ENCODE measurements around the gene NEO1. TPM values are rescaled to one million over a fixed set of nuclear protein-coding genes. Genes with fewer than 3 reads are reported as not detected.

The NEO1 gene
- total and polyA plus RNA-seq, 4 donors: 1.6 to 9.9 (median 5.8) TPM

GRCh38 chr15:73048624-73049295 is 3.5 kb upstream of the NEO1 start:
- Histone ChIP-seq H3K4me1 (ENCODE audit: control insufficient read depth in 4 of 4, insufficient read depth in 4 of 4, low read length in 3 of 4) (peaks cover 0 to 14% (median 1%) of the 10 kb centered on the region in 4 donors), H3K27me3 (ENCODE audit: control insufficient read depth in 4 of 4, insufficient read depth in 4 of 4, low read length in 3 of 4) (no peaks in the 10 kb centered on the region), H3K36me3 (ENCODE audit: control insufficient read depth in 4 of 4, insufficient read depth in 3 of 4, low read depth in 1 of 4, low read length in 3 of 4) (no peaks in the 10 kb centered on the region), H3K9me3 (ENCODE audit: control insufficient read depth in 4 of 4, low read length in 3 of 4) (no peaks in the 10 kb centered on the region), H3K9ac (ENCODE audit: low read depth in 1 of 2, low read length in 2 of 2) (no peak overlapping the region), H3K4me3 (ENCODE audit: low read depth in 1 of 3, low read length in 3 of 3) (no peak overlapping the region), H3K27ac (ENCODE audit: low read depth in 1 of 2, low read length in 2 of 2) (no peak overlapping the region)
- no peak for DNase-seq (ENCODE audit: low spot score)
- WGBS: 48% methylated on average over 3 of the region's 3 CpGs
- TF ChIP-seq, protein P1, sequence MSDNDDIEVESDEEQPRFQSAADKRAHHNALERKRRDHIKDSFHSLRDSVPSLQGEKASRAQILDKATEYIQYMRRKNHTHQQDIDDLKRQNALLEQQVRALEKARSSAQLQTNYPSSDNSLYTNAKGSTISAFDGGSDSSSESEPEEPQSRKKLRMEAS (IDR thresholded peaks at IDR 0.05): no peak
- TF ChIP-seq NR2F2 (IDR thresholded peaks at IDR 0.05) (no peak), RXRA (IDR thresholded peaks at IDR 0.05) (no peak), TAF1 (conservative IDR thresholded peaks at IDR 0.05) (no peak), FOXA1 (IDR thresholded peaks at IDR 0.05) (no peak), ZBTB33 (IDR thresholded peaks at IDR 0.05) (no peak), ATF3 (IDR thresholded peaks at IDR 0.05) (no peak), GABPA (IDR thresholded peaks at IDR 0.05 in 1 of 2, conservative IDR thresholded peaks at IDR 0.05 in 1 of 2) (no peak), JUND (IDR thresholded peaks at IDR 0.05) (no peak), EGR1 (IDR thresholded peaks at IDR 0.05; ENCODE audit: low read depth in 2 of 2) (no peak), FOXA2 (IDR thresholded peaks at IDR 0.05) (no peak), SP1 (IDR thresholded peaks at IDR 0.05) (no peak), RAD21 (IDR thresholded peaks at IDR 0.05) (no peak)
- TF ChIP-seq, protein P2, sequence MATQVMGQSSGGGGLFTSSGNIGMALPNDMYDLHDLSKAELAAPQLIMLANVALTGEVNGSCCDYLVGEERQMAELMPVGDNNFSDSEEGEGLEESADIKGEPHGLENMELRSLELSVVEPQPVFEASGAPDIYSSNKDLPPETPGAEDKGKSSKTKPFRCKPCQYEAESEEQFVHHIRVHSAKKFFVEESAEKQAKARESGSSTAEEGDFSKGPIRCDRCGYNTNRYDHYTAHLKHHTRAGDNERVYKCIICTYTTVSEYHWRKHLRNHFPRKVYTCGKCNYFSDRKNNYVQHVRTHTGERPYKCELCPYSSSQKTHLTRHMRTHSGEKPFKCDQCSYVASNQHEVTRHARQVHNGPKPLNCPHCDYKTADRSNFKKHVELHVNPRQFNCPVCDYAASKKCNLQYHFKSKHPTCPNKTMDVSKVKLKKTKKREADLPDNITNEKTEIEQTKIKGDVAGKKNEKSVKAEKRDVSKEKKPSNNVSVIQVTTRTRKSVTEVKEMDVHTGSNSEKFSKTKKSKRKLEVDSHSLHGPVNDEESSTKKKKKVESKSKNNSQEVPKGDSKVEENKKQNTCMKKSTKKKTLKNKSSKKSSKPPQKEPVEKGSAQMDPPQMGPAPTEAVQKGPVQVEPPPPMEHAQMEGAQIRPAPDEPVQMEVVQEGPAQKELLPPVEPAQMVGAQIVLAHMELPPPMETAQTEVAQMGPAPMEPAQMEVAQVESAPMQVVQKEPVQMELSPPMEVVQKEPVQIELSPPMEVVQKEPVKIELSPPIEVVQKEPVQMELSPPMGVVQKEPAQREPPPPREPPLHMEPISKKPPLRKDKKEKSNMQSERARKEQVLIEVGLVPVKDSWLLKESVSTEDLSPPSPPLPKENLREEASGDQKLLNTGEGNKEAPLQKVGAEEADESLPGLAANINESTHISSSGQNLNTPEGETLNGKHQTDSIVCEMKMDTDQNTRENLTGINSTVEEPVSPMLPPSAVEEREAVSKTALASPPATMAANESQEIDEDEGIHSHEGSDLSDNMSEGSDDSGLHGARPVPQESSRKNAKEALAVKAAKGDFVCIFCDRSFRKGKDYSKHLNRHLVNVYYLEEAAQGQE (IDR thresholded peaks at IDR 0.05): no peak

DNA sequence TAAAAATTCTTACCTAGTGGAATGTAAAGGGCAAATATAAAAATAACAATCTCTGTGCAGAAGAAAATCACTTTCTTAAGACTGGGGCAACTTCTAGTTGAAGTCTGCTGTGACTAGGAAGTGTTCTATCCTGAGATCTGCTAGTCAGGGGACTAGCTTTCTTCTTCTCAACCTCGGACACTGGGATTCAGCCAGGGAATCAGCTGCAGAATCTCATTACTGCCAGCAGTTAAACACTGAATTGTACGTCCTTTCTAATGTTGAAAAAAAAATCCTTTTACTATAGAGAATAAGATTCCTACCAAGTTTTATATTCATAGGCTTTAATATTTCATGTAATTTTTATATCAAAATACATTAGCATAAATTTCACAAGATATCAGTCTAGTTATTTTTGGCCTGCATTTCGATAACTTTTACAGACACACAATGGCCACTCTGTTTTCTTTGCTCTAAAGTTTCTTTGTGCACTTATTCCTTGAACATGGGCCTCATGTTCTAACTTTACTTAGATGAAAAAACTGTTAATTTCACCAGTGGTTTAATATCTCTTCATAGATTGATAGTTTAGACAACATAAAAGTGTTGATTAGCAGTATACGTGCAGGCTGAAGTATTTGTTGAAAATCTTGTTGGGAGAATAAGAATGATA is 2.6 kb upstream of the NEO1 start:
- no peaks in the 10 kb centered on the region for H3K27me3 ChIP-seq (ENCODE audit: control insufficient read depth in 4 of 4, insufficient read depth in 4 of 4, low read length in 3 of 4)
- no peaks in the 10 kb centered on the region for H3K36me3 ChIP-seq (ENCODE audit: control insufficient read depth in 4 of 4, insufficient read depth in 3 of 4, low read depth in 1 of 4, low read length in 3 of 4)
- no peak overlapping the region for H3K4me3 ChIP-seq (ENCODE audit: low read depth in 1 of 3, low read length in 3 of 3)
- DNase-seq (ENCODE audit: low spot score): no peak
- WGBS: 78% methylated on average over 4 of the region's 4 CpGs
- no peak overlapping the region for H3K9ac ChIP-seq (ENCODE audit: low read depth in 1 of 2, low read length in 2 of 2)
- H3K4me1 ChIP-seq (ENCODE audit: control insufficient read depth in 4 of 4, insufficient read depth in 4 of 4, low read length in 3 of 4): peaks cover 0 to 16% (median 1%) of the 10 kb centered on the region in 4 donors
- H3K27ac ChIP-seq (ENCODE audit: low read depth in 1 of 2, low read length in 2 of 2): no peak overlapping the region
- H3K9me3 ChIP-seq (ENCODE audit: control insufficient read depth in 4 of 4, low read length in 3 of 4): no peaks in the 10 kb centered on the region
- no peak for TF ChIP-seq FOXA2 (IDR thresholded peaks at IDR 0.05)
- TF ChIP-seq EGR1 (IDR thresholded peaks at IDR 0.05; ENCODE audit: low read depth in 2 of 2): no peak
- no peak for TF ChIP-seq YY1 (IDR thresholded peaks at IDR 0.05)
- no peak for TF ChIP-seq HNF4A (conservative IDR thresholded peaks at IDR 0.05)
- TF ChIP-seq TAF1 (conservative IDR thresholded peaks at IDR 0.05): no peak
- no peak for TF ChIP-seq FOXA1 (IDR thresholded peaks at IDR 0.05)
- no peak for TF ChIP-seq CTCF (IDR thresholded peaks at IDR 0.05; ENCODE audit: low read depth, low read length, missing input control)
- no peak for TF ChIP-seq RXRA (IDR thresholded peaks at IDR 0.05)
- TF ChIP-seq NR2F2 (IDR thresholded peaks at IDR 0.05): no peak
- TF ChIP-seq, protein P2 (IDR thresholded peaks at IDR 0.05): no peak
